Right lobe of liver (tissue), 6 donors: ENCODE data around the gene ACACA. TPM values are rescaled to one million over a fixed set of nuclear protein-coding genes. Genes with fewer than 3 reads are reported as not detected.

ENCODE experiments used
- ATAC-seq, 4 donors: fragments of 200-7000 bp; cut with Tn5 transposase; one replicate each; pipeline ENCODE4 v1.9.1; 2020; ENCODE audit warnings: mild to moderate bottlenecking in 4 of 4, moderate library complexity in 4 of 4
- DNase-seq, 3 donors: peaks; one replicate each; pipeline ENCODE4 v3.0.0-alpha.2; 2020
- H3K27ac ChIP-seq, 3 donors: fragments of 200-600 bp; one replicate each; pipeline ENCODE4 v1.8.0; 2022
- H3K27me3 ChIP-seq, 2 donors: fragments of 200-600 bp; one replicate each; pipeline ENCODE4 v1.8.0; 2022
- H3K36me3 ChIP-seq, 4 donors: fragments of 200-600 bp; sonication (generic) in 1 of 4; one replicate each; pipeline versions ENCODE4 v1.5.1 to v1.8.0; 2017 to 2022; ENCODE audit warnings: control low read depth in 1 of 4
- H3K4me1 ChIP-seq, 4 donors: fragments of 200-600 bp; sonication (generic) in 1 of 4; one replicate each; pipeline versions ENCODE4 v1.5.1 to v1.8.0; 2017 to 2022; ENCODE audit warnings: control low read depth in 1 of 4
- H3K4me3 ChIP-seq, 3 donors: fragments of 200-600 bp; one replicate each; pipeline ENCODE4 v1.8.0; 2022
- H3K9me3 ChIP-seq, 4 donors: fragments of 200-600 bp; sonication (generic) in 1 of 4; one replicate each; pipeline versions ENCODE4 v1.5.1 to v1.8.0; 2017 to 2022; ENCODE audit warnings: control low read depth in 1 of 4
- CTCF ChIP-seq, 4 donors: fragments of 200-600 bp in 3 of 4; fragments of 450-650 bp in 1 of 4; IDR thresholded peaks; one replicate each; pipeline versions ENCODE4 v1.5.1 to v1.8.0; 2016 to 2022; ENCODE audit warnings: antibody characterized with exemption in 4 of 4, mild to moderate bottlenecking in 2 of 4
- POLR2A ChIP-seq: fragments of 450-650 bp; IDR thresholded peaks from one replicate; pipeline ENCODE4 v1.6.1; 2017; ENCODE audit warnings: antibody characterized with exemption, mild to moderate bottlenecking
- WGBS: methylation state at CpG from one replicate; pipeline ENCODE4 v1.1.6; 2018; ENCODE audit warnings: low coverage, low lambda C conversion rate; ENCODE audit not compliant: insufficient coverage; ENCODE audit errors: missing lambda C conversion rate; 5-methylcytosine and 5-hydroxymethylcytosine counted together
- intact Hi-C, 2 donors: fragments of 100-400 bp; cut with DNase I; formaldehyde crosslinking; loops; one replicate each; pipeline versions ENCODE4 v1.11.2 to v1.14.1; 2022
- total RNA-seq, 6 experiments: library from RNA; depleted of rRNA in 2 of 6; stranded (reverse); fragments of >200 nt in 2 of 6; fragmentation: NEBNext Ultra II Directional in 3 of 6; extraction: Animal tissue kit (Norgen Biotek cat#: 25700) in 3 of 6; gene quantifications; one replicate each; pipeline versions ENCODE4 v1.1.0 to v1.2.4, GENCODE V29; 2016 to 2023
- donor health status: DM: no; HTN: yes; CAD: no.
- donor health status: DM: no; HTN: no; CAD: no.
- donor health status: DM: no; HTN: no; CAD: no.
- donor health status: DM: no; HTN: yes; CAD: no.
- donor health status: DM: no; HTN: yes; CAD: no.

Gene ACACA
- total RNA-seq, 6 experiments from 2014 or later: 14.6 to 56.4 (median 27.1) TPM

GRCh38 chr17:37255432-37255831 lies 151.2 kb downstream of the ACACA start:
- Histone ChIP-seq H3K27me3 (no peaks in the 10 kb centered on the region), H3K4me1 (no peaks in the 10 kb centered on the region), H3K27ac (no peak overlapping the region), H3K36me3 (peaks cover 0 to 52% (median 2%) of the 10 kb centered on the region in 4 donors), H3K4me3 (no peak overlapping the region), H3K9me3 (no peaks in the 10 kb centered on the region)
- intact Hi-C loops: no loop called here
- ATAC-seq: no peak
- 81% methylated on average over 5 of the region's 5 CpGs for WGBS
- TF ChIP-seq CTCF (IDR thresholded peaks at IDR 0.05): no peak
- no peak for DNase-seq

GRCh38 chr17:37247825-37248224 lies 158.8 kb downstream of the ACACA start:
- H3K27me3 ChIP-seq: no peaks in the 10 kb centered on the region
- 95% methylated on average over 4 of the region's 4 CpGs for WGBS
- ATAC-seq (no peak), DNase-seq (no peak)
- H3K4me3 ChIP-seq: no peak overlapping the region
- H3K4me1 ChIP-seq: no peaks in the 10 kb centered on the region
- TF ChIP-seq CTCF (IDR thresholded peaks at IDR 0.05): no peak
- TF ChIP-seq POLR2A: no peak
- intact Hi-C loops: no loop called here
- no peaks in the 10 kb centered on the region for H3K9me3 ChIP-seq
- H3K27ac ChIP-seq: no peak overlapping the region
- peaks cover 0 to 92% (median 25%) of the 10 kb centered on the region in 4 donors for H3K36me3 ChIP-seq

GRCh38 chr17:37246085-37246484 lies 160.6 kb downstream of the ACACA start:
- TF ChIP-seq POLR2A (no peak), CTCF (IDR thresholded peaks at IDR 0.05) (no peak)
- no peaks in the 10 kb centered on the region for H3K27me3 ChIP-seq
- peaks cover 0 to 2% (median 0%) of the 10 kb centered on the region in 4 donors for H3K4me1 ChIP-seq
- no peak overlapping the region for H3K4me3 ChIP-seq
- ATAC-seq: no peak
- no peaks in the 10 kb centered on the region for H3K9me3 ChIP-seq
- no peak overlapping the region for H3K27ac ChIP-seq
- DNase-seq: no peak
- peaks cover 0 to 93% (median 24%) of the 10 kb centered on the region in 4 donors for H3K36me3 ChIP-seq
- WGBS: 100% methylated on average over 2 of the region's 2 CpGs
- intact Hi-C loops: no loop called here

GRCh38 chr17:37240381-37240780 lies 166.3 kb downstream of the ACACA start:
- intact Hi-C loops: no loop called here
- ATAC-seq: peak; percentile 78 to 90 (median 82)
- H3K27ac ChIP-seq: peak overlapping the region in 1 of 3 donors; percentile 42

More at GRCh38 chr17:37240381-37240780, 166.3 kb downstream of the ACACA start:
- peaks cover 0 to 27% (median 6%) of the 10 kb centered on the region in 4 donors for H3K4me1 ChIP-seq
- TF ChIP-seq CTCF (IDR thresholded peaks at IDR 0.05) (no peak), POLR2A (no peak)
- H3K27me3 ChIP-seq: no peaks in the 10 kb centered on the region
- peaks cover 0 to 41% (median 11%) of the 10 kb centered on the region in 4 donors for H3K36me3 ChIP-seq
- H3K9me3 ChIP-seq: peaks cover 0 to 2% (median 0%) of the 10 kb centered on the region in 4 donors
- WGBS: 32% methylated on average over 5 of the region's 5 CpGs
- H3K4me3 ChIP-seq: no peak overlapping the region
- no peak for DNase-seq
